T-helper 2 cell treated with Interferon-gamma antibody and Interleukin-4, amounts not matched to agents 5 μg/mL and 100 μg/mL, for 36 hours (primary cell): Measurements from ENCODE around the gene GFPT2.

ENCODE experiments used
- DNase-seq: peaks from one replicate; pipeline ENCODE4 v3.0.0; 2021; ENCODE audit warnings: low spot score
- H3K27ac Mint-ChIP-seq: one replicate; pipeline ENCODE4 v1.8.0; 2021; ENCODE audit warnings: mild to moderate bottlenecking, mixed read lengths
- H3K27me3 Mint-ChIP-seq: one replicate; pipeline ENCODE4 v1.8.0; 2021; ENCODE audit warnings: low read depth, mixed read lengths
- H3K36me3 Mint-ChIP-seq: one replicate; pipeline ENCODE4 v1.8.0; 2021; ENCODE audit warnings: low read depth, mixed read lengths
- H3K4me1 Mint-ChIP-seq: one replicate; pipeline ENCODE4 v1.8.0; 2021; ENCODE audit warnings: low read depth, mixed read lengths
- H3K4me3 Mint-ChIP-seq: one replicate; pipeline ENCODE4 v1.8.0; 2022; ENCODE audit warnings: mild to moderate bottlenecking, moderate library complexity, mixed read lengths
- H3K9me3 Mint-ChIP-seq: one replicate; pipeline ENCODE4 v1.8.0; 2021; ENCODE audit warnings: mixed read lengths

Gene GFPT2

GRCh38 chr5:180353048-180353979, at the start of gene GFPT2:
GFPT2 (minus strand) TSS chr5:180353336; CDS start chr5:180353217, 119 bp downstream.
- Mint-ChIP-seq H3K4me3 (peak within 1 kb of the TSS; percentile 72), H3K4me1 (peaks cover 2% of the 10 kb centered on the region), H3K36me3 (no peaks in the 10 kb centered on the region), H3K27me3 (peaks cover 61% of the 10 kb centered on the region), H3K9me3 (no peaks in the 10 kb centered on the region), H3K27ac (no peak within 1 kb of the TSS)
- DNase-seq = peak; percentile 63

- Mint-ChIP-seq H3K27me3 (peaks cover 2% of the 10 kb centered on the region), H3K4me3 (no peak overlapping the region), H3K4me1 (no peaks in the 10 kb centered on the region), H3K36me3 (no peaks in the 10 kb centered on the region), H3K27ac (no peak overlapping the region), H3K9me3 (no peaks in the 10 kb centered on the region)
- no peak for DNase-seq
These were observed 49.6 kb upstream of the GFPT2 start for GRCh38 chr5:180402716-180403115.

DNA sequence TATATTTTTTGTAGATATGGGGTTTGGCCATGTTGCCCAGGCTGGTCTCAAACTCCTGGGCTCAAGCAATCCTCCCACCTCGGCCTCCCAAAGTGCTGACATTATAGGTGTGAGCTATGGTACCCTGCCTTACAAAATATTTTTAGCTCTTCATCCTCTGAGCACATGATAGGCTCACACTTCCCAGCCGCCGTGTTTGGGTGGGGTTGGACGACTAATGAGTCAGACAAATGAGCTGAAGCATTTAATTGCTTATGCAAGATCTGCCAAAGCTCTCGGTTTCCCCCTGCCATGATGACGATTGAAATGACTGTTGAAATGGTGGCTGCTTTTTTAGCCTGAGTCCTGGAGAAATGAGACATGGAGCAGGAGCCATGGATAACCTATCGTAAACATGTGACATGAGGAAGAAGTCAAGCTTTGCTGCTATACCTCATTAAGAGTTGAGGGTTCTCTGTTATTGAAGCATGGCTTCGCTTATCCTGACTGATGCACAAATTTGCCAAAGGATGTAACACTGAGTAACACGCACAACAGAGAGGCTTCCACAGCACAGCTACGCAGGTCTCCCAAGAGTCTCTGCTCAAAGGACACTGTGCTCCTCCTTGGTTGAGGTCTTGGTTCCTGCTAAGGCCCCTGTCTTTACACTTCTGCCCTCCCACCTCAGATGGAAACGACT, 48.2 kb upstream of the GFPT2 start:
- no peak for DNase-seq
- Mint-ChIP-seq H3K9me3 (no peaks in the 10 kb centered on the region), H3K27me3 (peaks cover 2% of the 10 kb centered on the region), H3K36me3 (no peaks in the 10 kb centered on the region), H3K4me3 (no peak overlapping the region), H3K4me1 (no peaks in the 10 kb centered on the region), H3K27ac (no peak overlapping the region)

- no peaks in the 10 kb centered on the region for H3K9me3 Mint-ChIP-seq
- no peaks in the 10 kb centered on the region for H3K4me1 Mint-ChIP-seq
- no peak overlapping the region for H3K27ac Mint-ChIP-seq
These were observed 47.3 kb upstream of the GFPT2 start for GRCh38 chr5:180400416-180400815.

DNA sequence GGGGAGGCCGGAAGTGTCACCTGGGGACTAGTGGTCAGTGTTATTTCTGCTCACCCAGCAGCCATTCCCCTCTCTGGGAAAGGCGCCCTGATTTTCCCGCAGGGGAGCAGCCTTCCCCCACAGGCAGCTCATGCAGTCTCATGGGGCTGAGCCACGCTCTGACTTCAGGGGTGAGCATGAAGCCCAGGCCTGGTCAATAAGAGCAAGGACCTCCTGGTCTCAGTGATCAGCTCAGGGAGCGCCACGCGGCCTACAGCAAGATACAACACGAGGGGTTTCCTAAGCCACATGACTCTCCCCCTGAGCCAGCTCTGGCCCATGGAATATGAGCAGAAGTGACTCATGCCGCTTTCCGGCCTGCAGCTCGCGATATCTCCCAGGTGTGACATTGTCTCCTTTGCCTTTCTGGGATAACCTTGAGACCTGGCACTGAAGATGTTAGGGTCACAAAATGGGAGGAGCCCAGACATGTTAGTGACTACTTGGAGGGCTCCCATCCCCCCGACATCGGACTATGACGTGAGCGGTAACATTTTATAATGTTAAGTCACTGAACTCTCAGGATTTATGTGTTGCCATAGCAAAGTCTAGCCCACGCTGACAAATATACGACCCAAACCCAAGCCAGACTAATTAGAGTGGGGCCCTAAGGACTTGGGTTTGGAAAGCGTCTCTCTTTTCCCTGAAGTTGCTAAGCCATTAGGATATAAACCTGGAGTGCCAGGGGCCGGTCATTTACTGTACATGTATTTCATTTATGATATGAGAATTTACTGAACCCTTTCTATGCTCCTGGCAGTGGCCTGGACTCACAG, 46.5 kb upstream of the GFPT2 start:
- Mint-ChIP-seq H3K36me3 (no peaks in the 10 kb centered on the region), H3K9me3 (no peaks in the 10 kb centered on the region), H3K4me1 (no peaks in the 10 kb centered on the region), H3K27me3 (no peaks in the 10 kb centered on the region), H3K27ac (no peak overlapping the region), H3K4me3 (no peak overlapping the region)
- DNase-seq = no peak

More at GRCh38 chr5:180400416-180400815, 47.3 kb upstream of the GFPT2 start:
- H3K36me3 Mint-ChIP-seq = no peaks in the 10 kb centered on the region
- no peaks in the 10 kb centered on the region for H3K27me3 Mint-ChIP-seq
- H3K4me3 Mint-ChIP-seq = no peak overlapping the region
- no peak for DNase-seq

DNA sequence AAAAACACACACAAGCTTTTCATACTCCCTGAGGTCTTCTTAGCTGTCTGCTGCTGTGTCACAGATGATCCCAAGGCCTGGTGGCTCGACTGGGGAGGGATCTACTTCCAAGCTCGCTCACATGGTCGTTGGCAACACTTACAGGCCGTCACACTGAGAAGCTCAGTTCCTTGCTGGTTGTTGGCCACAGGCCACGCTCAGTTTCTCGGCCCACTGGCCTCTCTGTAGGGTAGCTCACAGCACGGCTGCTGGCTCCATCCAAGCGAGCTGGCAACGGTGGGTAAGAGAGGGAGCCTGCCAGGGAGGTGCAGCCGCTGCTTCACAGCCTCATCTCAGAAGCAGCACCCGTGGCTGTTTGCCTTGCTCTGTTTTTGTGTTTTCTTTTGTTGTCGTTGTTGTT, 43.8 kb upstream of the GFPT2 start:
- Mint-ChIP-seq H3K27ac (no peak overlapping the region), H3K27me3 (no peaks in the 10 kb centered on the region), H3K4me3 (no peak overlapping the region), H3K36me3 (no peaks in the 10 kb centered on the region), H3K9me3 (no peaks in the 10 kb centered on the region), H3K4me1 (no peaks in the 10 kb centered on the region)
- no peak for DNase-seq

DNA sequence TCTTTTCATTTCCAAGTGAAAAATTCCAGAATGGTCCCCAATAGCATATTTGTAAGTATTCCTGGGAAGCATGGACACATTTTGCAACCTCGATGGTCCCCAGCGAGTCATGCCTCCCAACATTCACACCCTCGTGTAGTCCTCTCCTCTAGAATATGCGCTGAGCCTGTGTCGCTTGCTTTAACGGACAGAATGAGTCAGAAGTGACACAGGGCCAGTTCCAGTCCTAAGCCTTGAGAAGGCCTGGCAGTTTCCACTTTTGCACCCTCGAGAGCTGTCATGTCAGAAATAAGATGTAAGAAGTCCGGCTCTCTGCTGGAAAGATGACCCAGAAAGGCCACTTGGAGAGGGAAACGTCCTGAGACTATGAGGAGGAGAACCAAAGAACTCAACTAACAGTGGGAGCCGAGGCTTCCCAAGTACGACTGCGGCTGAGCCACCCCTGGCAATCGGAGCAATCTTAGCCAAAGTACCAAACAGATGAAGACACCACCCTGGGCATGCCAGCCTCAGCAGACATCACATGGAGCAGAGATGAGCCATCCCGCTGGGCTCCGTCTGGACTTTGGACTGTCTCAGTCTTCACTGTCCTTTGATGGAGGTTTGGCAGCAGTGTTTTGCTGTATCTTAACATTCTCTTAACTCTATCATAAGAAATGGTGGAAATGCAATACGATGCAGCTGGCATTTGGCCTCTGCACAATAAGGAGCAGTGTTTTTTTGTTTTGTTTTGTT, 42.6 kb upstream of the GFPT2 start:
- Mint-ChIP-seq H3K36me3 (no peaks in the 10 kb centered on the region), H3K27ac (no peak overlapping the region), H3K4me3 (no peak overlapping the region), H3K27me3 (no peaks in the 10 kb centered on the region), H3K9me3 (no peaks in the 10 kb centered on the region), H3K4me1 (no peaks in the 10 kb centered on the region)
- no peak for DNase-seq

DNA sequence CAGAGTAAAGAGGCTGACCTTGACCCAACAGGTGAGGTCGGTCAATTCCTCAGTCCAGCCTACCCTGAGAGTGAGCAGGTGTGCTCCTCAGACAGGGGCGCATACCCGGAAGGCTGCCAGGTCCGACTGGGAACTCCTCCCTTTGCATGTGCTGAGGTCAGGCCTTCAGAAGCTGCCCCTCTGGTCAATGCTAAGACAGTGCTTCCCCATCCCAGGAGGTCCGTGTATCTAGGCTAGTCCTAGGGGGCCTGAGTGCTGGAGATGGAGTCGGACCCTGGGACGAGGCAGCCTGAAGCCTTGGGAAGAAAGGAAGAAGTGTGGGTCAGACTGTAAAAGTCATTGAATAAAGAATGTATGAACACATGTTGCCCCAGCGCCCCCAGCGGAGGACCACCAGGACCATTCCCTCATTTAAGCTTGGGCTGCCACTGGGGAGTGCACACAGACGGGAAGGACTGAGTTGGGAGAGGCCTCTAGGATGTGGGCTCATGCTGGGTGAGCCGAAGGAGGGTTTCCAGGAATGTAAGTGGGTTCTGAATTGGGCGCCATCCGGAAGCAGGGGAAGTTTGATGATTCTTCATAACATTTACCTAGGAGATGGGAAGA, 41.0 kb upstream of the GFPT2 start:
- no peak for DNase-seq
- Mint-ChIP-seq H3K27ac (no peak overlapping the region), H3K4me1 (no peaks in the 10 kb centered on the region), H3K9me3 (no peaks in the 10 kb centered on the region), H3K36me3 (no peaks in the 10 kb centered on the region), H3K4me3 (no peak overlapping the region), H3K27me3 (no peaks in the 10 kb centered on the region)

- H3K27me3 Mint-ChIP-seq = no peaks in the 10 kb centered on the region
- H3K36me3 Mint-ChIP-seq = no peaks in the 10 kb centered on the region
- H3K27ac Mint-ChIP-seq = no peak overlapping the region
- H3K4me3 Mint-ChIP-seq = no peak overlapping the region
- H3K9me3 Mint-ChIP-seq = no peaks in the 10 kb centered on the region
- no peak for DNase-seq
- no peaks in the 10 kb centered on the region for H3K4me1 Mint-ChIP-seq
These were observed 38.1 kb upstream of the GFPT2 start for GRCh38 chr5:180391276-180391675.

GRCh38 chr5:180390441-180391190, 37.5 kb upstream of the GFPT2 start:
- Mint-ChIP-seq H3K36me3 (no peaks in the 10 kb centered on the region), H3K27me3 (no peaks in the 10 kb centered on the region), H3K27ac (no peak overlapping the region), H3K4me3 (no peak overlapping the region), H3K4me1 (no peaks in the 10 kb centered on the region), H3K9me3 (no peaks in the 10 kb centered on the region)
- no peak for DNase-seq

GRCh38 chr5:180389252-180390101, 36.3 kb upstream of the GFPT2 start:
- DNase-seq = no peak
- H3K27ac Mint-ChIP-seq = no peak overlapping the region
- no peaks in the 10 kb centered on the region for H3K9me3 Mint-ChIP-seq
- no peak overlapping the region for H3K4me3 Mint-ChIP-seq
- no peaks in the 10 kb centered on the region for H3K36me3 Mint-ChIP-seq
- H3K27me3 Mint-ChIP-seq = peaks cover 2% of the 10 kb centered on the region
- no peaks in the 10 kb centered on the region for H3K4me1 Mint-ChIP-seq

GRCh38 chr5:180387798-180388197, 34.7 kb upstream of the GFPT2 start:
- Mint-ChIP-seq H3K9me3 (no peaks in the 10 kb centered on the region), H3K27me3 (peaks cover 2% of the 10 kb centered on the region), H3K36me3 (no peaks in the 10 kb centered on the region), H3K4me3 (no peak overlapping the region), H3K27ac (no peak overlapping the region), H3K4me1 (no peaks in the 10 kb centered on the region)
- DNase-seq = no peak
